ENCODE data around the gene SQOR.

The SQOR gene

GRCh38 chr15:45714590-45715488 is 80.0 kb downstream of the SQOR start:
- DNase-seq = no peak

- no peak for DNase-seq
Observed at GRCh38 chr15:45715528-45715927, 80.7 kb downstream of the SQOR start.

GRCh38 chr15:45719490-45719889 is 84.7 kb downstream of the SQOR start:
- DNase-seq = no peak

GRCh38 chr15:45720183-45720582 is 85.4 kb downstream of the SQOR start:
- no peak for DNase-seq

GRCh38 chr15:45728641-45729040 is 93.8 kb downstream of the SQOR start:
- no peak for DNase-seq

GRCh38 chr15:45729141-45729540 is 94.3 kb downstream of the SQOR start:
- DNase-seq = no peak

GRCh38 chr15:45731343-45731742 is 96.5 kb downstream of the SQOR start:
- no peak for DNase-seq

GRCh38 chr15:45732662-45733061 is 97.8 kb downstream of the SQOR start:
- DNase-seq = no peak

- no peak for DNase-seq
Observed at GRCh38 chr15:45734260-45734711, 99.5 kb downstream of the SQOR start.
